GM18502 (cell line): Measurements from ENCODE around the gene KXD1.
"Not testable (repeated sequence)": the region's sequence is repeated elsewhere in the genome, so short reads cannot be mapped to it uniquely, and the experiment has no call there.

Source experiments
- ATAC-seq: cut with Tn5 transposase; IDR thresholded peaks from one replicate; pipeline ENCODE4 v1.9.1; 2021; ENCODE audit warnings: mild to moderate bottlenecking; ENCODE audit not compliant: unreplicated experiment, poor library complexity

Gene KXD1

DNA sequence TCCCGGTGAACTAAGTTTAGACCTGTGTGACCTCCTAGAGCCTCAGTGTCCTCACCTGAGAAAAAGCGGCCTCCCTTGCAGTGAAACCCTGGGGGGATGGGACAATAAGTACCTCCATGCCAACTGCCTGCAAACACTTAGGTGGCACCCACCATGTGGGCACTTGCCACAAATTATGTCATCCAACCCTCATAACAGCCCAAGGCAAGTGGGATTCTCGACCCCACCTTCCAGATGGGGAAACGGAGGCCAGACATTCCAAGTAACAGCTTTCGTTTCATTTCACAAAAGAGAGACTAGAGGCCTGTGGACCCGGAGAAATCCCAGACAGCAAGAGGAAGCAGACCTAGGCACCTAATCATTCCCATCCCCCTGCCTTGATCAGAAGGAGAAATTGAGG is 37.8 kb downstream of the KXD1 start:
- ATAC-seq, result no peak

GRCh38 chr19:18596752-18597157 is 39.1 kb downstream of the KXD1 start:
- no peak for ATAC-seq

DNA sequence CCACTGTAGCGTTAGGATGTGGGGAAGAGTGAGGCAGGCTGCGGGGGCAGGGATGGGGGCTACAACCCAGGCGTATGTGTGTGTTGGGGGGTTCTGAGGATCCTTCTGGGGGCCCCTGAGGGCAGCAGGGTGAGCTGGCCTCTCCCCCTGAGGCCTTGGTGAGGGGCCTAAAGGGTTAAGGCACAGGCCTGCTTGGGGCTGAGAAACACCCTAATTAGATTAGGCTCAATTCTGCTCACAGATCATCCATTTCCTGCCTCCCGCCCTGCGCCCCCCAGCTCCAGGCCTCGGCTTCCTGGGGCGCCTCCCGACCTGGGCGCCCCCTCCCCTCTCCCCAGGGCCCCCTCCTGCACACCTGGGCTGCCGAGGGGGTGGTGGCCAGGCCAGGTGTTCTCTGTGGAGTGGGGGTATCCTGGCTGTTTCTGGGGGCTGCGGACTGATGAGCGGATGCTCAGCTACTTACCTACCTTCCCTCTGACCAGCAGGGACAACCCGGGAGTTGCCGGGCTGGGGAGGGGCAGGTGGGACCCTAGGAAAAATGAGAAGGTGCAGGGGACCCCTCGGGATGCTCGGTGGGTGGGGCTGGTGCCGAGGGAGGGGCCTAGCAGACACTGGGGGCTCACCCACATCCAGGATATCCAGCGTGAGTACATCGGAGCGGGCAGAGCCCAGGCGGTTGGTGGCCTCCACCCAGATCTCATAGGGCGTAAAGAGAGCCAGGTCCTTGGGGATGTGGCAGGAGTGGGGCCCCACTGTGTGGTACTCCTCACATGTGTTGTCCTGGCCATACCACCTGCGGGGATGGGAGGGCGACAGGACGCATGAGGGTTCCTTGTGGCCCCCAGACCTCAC is 40.4 kb downstream of the KXD1 start:
- ATAC-seq, result no peak

DNA sequence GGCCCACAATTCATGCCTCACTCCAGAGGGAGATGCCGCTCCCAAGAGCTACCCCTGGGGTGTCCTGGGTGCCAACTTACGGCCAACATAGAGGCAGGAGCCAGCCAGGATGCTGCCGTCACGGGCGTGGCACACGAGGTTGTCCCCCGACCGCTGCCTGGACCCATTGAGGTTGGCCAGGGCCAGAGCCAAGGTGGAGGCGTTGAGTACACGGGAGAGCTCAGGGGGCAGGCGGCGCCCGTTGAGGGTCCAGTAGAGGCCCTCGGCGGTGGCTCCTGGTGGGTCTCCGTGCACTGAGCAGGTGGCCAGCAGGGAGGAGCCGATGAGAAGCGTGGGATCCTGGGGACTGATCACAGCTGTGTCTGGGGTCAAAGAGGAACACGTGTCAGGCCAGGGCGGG is 41.8 kb downstream of the KXD1 start:
- no peak for ATAC-seq

GRCh38 chr19:18600692-18601397 is 43.2 kb downstream of the KXD1 start:
- not testable (repeated sequence) for ATAC-seq

- ATAC-seq, result no peak
These were observed 44.2 kb downstream of the KXD1 start for GRCh38 chr19:18601875-18602274.

DNA sequence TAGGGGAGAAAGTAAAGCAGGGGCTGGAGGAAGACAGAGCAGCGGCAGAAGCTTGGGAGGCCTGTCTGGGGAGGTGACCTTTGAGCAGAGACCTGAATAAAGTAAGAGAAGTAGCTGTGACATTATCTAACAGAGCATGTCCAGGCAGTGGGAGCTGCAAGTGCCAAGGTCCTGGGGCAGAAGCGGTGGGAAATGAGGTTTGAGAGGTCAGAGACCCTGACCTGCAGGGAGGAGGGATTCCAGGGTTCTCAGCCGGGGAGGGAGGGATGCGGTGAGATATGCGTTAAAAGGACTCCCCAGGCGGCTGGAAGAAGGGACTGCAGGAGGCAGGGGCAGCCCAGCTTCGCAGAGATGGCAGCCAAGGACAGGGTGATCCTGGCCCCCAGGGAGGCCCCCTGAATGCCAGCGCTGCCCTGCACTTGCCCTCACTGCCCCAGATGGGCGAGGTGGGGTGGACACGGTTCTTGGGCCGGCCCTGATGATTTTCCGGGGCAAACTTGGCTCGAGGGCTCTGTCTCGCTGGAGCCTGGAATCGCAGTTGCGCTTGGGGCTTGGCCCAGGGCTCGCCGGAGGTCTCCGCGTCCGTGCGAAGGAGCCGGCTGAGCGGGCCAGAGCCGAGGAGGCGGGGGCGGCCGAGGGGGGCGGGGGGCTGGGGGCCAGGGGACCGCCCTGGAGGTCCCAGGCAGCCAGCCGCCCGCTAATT is 45.7 kb downstream of the KXD1 start:
- no peak for ATAC-seq

GRCh38 chr19:18603958-18604819 is 46.5 kb downstream of the KXD1 start:
- no peak for ATAC-seq

GRCh38 chr19:18604820-18605159 is 47.1 kb downstream of the KXD1 start:
- no peak for ATAC-seq

GRCh38 chr19:18605196-18605545 is 47.5 kb downstream of the KXD1 start:
- ATAC-seq, result no peak

DNA sequence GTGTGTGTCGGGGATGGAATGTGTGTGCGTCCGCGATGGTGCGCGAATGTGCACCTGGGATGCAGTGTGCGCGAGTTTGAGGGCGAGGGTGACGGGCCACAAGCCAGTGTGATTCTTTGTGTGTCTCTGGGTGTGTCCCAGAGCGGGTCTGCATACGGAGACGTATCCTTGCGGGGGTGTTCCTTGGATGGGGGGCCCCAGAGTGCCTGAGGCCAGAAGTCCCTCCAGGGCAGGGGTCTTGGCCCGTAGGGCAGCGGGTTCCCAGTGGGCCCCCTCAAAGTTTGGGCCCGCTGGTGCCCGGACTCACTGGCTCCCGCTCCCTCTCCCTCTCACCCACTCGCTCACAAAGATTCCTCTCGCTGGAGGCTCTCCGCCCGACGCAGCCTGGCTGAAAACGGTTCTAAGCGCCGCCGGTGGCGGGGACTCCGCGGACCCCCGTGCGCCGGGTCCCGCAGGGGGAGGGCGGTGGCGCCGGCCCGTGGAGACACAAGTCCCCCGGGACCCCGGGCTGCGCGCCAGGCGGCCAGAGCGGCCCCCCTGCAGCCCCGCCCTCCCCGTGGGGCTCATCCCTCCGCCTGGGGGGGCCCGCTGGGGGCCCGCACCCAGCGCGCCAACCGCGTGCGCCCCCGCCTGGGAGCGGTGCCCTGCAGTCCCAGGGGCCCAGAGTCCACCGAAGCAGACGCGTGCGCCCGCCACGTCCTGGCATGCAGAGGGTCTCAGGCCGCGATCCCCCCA is 48.0 kb downstream of the KXD1 start:
- no peak for ATAC-seq

GRCh38 chr19:18606281-18607225 is 48.9 kb downstream of the KXD1 start, which contains the start of gene CRLF1:
CRLF1 (minus strand) TSS chr19:18606799; CDS start chr19:18606656, 143 bp downstream.
- ATAC-seq, result no peak

GRCh38 chr19:18607226-18608101 is 49.8 kb downstream of the KXD1 start:
- ATAC-seq, result no peak

DNA sequence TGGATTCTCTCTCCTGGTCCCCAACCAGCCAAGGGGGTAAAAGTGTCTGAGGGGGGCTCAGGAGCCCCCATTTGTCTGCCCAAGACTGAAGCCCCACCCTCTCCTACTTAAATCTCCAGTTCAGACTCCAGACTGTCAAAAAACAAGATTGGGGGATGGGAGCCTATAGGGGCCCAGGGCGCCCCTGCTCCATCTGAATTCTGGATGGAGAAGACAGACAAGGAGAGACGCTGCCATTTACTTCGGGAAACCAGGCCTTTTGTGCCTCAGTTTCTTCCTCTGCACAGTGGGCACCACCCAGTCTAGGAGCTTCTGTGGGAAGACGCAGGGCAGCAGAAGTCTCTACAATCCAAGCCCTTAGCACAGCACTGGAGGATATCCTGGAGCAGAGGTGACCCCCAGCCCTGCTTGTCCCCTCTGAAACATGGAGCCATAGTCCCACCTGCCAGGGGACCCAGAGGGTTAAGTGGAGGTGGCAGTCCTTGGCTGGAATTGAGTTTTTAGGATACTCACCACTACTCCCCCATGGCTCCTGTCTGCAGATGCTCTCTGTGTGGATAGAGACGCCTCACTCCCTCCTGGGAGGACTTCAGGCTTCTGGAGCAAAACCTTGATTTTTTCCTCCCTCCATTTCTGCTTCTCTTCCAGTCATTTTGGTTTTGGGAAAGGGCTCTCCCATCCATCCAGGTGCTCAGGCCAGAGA is 50.6 kb downstream of the KXD1 start:
- no peak for ATAC-seq

DNA sequence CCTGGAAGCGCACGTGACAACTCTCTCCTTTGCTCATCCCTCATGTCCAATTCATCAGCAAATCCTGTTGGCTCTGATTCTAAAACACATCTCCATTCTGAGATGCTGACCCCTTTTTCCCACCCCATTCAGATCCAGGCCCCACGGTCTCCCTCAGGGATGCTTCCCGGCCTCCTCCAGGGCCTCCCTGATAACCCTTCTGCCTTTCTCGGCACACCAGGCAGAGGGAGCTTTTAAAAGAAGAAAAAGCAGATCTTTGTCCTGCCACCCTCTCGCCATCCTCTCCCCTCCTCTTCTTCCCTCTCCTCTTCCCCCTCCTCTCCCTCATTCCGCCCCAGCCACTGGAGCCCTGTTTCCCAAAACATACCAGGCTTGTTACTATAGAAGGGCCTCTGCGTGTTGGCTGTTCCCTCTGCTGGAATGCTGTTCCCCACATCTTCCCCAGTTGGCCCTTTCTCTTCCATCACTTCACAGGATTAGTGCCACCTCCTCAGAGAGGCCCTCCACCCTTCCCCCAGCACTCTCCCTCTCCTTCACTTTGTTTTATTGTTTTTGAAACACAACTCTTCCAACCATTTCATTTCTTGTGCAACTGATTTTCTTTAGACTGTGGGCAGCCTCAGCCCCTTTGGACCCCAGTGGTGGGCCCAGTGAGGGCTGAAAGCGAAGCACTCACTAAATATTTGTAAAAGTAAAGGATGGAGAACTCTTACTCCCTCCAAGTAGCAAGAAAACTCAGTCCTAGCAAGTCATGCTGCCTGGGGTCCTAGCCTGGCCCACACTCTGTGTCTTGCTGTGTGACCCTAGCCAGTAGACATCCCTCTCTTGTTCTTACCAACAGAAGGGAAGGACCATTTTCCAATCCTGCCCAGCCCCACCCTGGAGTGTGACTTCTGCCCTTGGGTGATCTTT is 51.4 kb downstream of the KXD1 start:
- no peak for ATAC-seq

DNA sequence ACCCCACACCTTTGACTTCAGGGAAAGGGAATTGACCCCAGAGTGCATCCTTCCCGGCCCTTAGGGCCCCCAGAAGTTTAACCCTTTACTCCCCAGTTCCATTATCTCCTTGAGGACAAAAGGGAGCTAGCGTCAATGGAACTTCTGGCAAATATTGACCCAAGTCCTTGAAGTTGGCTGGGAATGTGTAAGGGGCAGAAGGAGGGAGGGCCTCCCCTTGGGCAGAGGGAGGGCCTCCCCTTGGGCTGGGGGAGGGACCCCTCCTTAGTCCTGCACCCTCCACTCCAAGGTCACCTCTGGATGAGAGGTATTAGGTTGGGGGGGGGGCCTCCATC is 52.0 kb downstream of the KXD1 start:
- ATAC-seq, result no peak
